IMR-90 (cell line): Measurements from ENCODE around the gene NDUFA6. TPM values are rescaled to one million over a fixed set of nuclear protein-coding genes. Genes with fewer than 3 reads are reported as not detected.
A peak's percentile ranks its signal among the peaks of the same experiment; 100 is the strongest.

Source experiments
- ATAC-seq: fragments of 200-7000 bp; cut with Tn5 transposase; 2 replicates; pipeline ENCODE4 v1.9.1; 2020; ENCODE audit warnings: low read depth, mild to moderate bottlenecking, moderate library complexity
- BruUV-seq: library from RNA; stranded (reverse); fragments of 400-500 nt; replicated peaks from 2 replicates; lab custom pipeline; 2021; lab: Mats Ljungman, UMichigan
- CTCF ChIA-PET: fragments of 300-600 bp; formaldehyde crosslinking; extraction: SDS; loops from one replicate; lab custom pipeline; 2021; ENCODE audit warnings: antibody characterized with exemption; lab: Yijun Ruan, JAX
- POLR2A ChIA-PET: fragments of 300-600 bp; sonication (Branson Sonifier 250); formaldehyde crosslinking; loops from one replicate; lab custom pipeline; 2022; ENCODE audit warnings: antibody characterized with exemption; ENCODE audit not compliant: unreplicated experiment; lab: Charles Lee
- DNase-seq: peaks from one replicate; pipeline ENCODE4 v3.0.0; 2013
- H2AFZ ChIP-seq: replicated peaks from 2 replicates; pipeline ENCODE3; 2013; ENCODE audit warnings: low read length, mild to moderate bottlenecking; ENCODE audit not compliant: poor library complexity
- H2AK5ac ChIP-seq: 2 replicates; pipeline ENCODE4 v1.6.1; 2013; ENCODE audit warnings: low read depth, low read length, inconsistent platforms
- H2AK9ac ChIP-seq: replicated peaks from 2 replicates; pipeline ENCODE3; 2013; ENCODE audit warnings: mild to moderate bottlenecking, low read depth, low read length, moderate library complexity; ENCODE audit not compliant: poor library complexity
- H2BK120ac ChIP-seq: 2 replicates; pipeline ENCODE4 v1.6.1; 2013; ENCODE audit warnings: low read depth, low read length, inconsistent platforms
- H2BK15ac ChIP-seq: 3 replicates; pipeline ENCODE4 v1.6.1; 2013; ENCODE audit warnings: low read depth, low read length, inconsistent platforms
- H2BK20ac ChIP-seq: 2 replicates; pipeline ENCODE4 v1.6.1; 2013; ENCODE audit warnings: low read depth, mild to moderate bottlenecking, inconsistent platforms, low read length, moderate library complexity
- H2BK5ac ChIP-seq: 2 replicates; pipeline ENCODE4 v1.6.1; 2013; ENCODE audit warnings: mild to moderate bottlenecking, low read depth, low read length, inconsistent platforms; ENCODE audit not compliant: poor library complexity, severe bottlenecking
- H3K14ac ChIP-seq: replicated peaks from 2 replicates; pipeline ENCODE4 v1.6.1; 2013; ENCODE audit warnings: low read depth, low read length, inconsistent platforms
- H3K18ac ChIP-seq: 2 replicates; pipeline ENCODE4 v1.6.1; 2013; ENCODE audit warnings: low read depth, low read length, control low read depth
- H3K23ac ChIP-seq: 2 replicates; pipeline ENCODE4 v1.6.1; 2013; ENCODE audit warnings: low read depth, low read length, inconsistent platforms
- H3K27ac ChIP-seq: 2 replicates; pipeline ENCODE4 v1.5.1; 2013; ENCODE audit warnings: mild to moderate bottlenecking, control low read depth, low read length; ENCODE audit not compliant: insufficient read depth
- H3K27me3 ChIP-seq: 2 replicates; pipeline ENCODE4 v1.6.1; 2013; ENCODE audit warnings: low read length; ENCODE audit not compliant: control insufficient read depth, insufficient read depth
- H3K36me3 ChIP-seq: 2 replicates; pipeline ENCODE4 v1.6.1; 2013; ENCODE audit warnings: low read length, mixed read lengths; ENCODE audit not compliant: control insufficient read depth, insufficient read depth
- H3K4ac ChIP-seq: 2 replicates; pipeline ENCODE4 v1.6.1; 2013; ENCODE audit warnings: low read depth, low read length, inconsistent platforms
- H3K4me1 ChIP-seq: 2 replicates; pipeline ENCODE4 v1.6.1; 2013; ENCODE audit warnings: low read length, mixed read lengths; ENCODE audit not compliant: control insufficient read depth, insufficient read depth
- H3K4me2 ChIP-seq: 2 replicates; pipeline ENCODE4 v1.6.1; 2013; ENCODE audit warnings: low read depth, mild to moderate bottlenecking, control low read depth, low read length, moderate library complexity
- H3K4me3 ChIP-seq: 2 replicates; pipeline ENCODE4 v1.5.1; 2013; ENCODE audit warnings: low read depth, mild to moderate bottlenecking, control low read depth, low read length, moderate library complexity; ENCODE audit not compliant: insufficient read depth
- H3K56ac ChIP-seq: 2 replicates; pipeline ENCODE4 v1.6.1; 2013; ENCODE audit warnings: low read length, inconsistent platforms; ENCODE audit not compliant: insufficient read depth; ENCODE audit errors: extremely low read depth
- H3K79me1 ChIP-seq, 2 experiments: 2 replicates each; pipeline ENCODE4 v1.6.1; 2013; ENCODE audit warnings: low read length in 2 of 2, inconsistent platforms in 1 of 2, low read depth in 1 of 2
- H3K9ac ChIP-seq: 2 replicates; pipeline ENCODE4 v1.6.1; 2013; ENCODE audit warnings: low read depth, low read length, control low read depth
- H3K9me1 ChIP-seq: 2 replicates; pipeline ENCODE4 v1.6.1; 2013; ENCODE audit warnings: low read length, inconsistent platforms; ENCODE audit not compliant: insufficient read depth
- H3K9me3 ChIP-seq: 2 replicates; pipeline ENCODE4 v1.6.1; 2013; ENCODE audit warnings: low read length; ENCODE audit not compliant: control insufficient read depth, insufficient read depth
- H4K20me1 ChIP-seq: 2 replicates; pipeline ENCODE4 v1.6.1; 2013; ENCODE audit warnings: low read length, inconsistent platforms; ENCODE audit not compliant: insufficient read depth
- H4K5ac ChIP-seq: 2 replicates; pipeline ENCODE4 v1.6.1; 2013; ENCODE audit warnings: mild to moderate bottlenecking, low read depth, low read length, control low read depth
- H4K8ac ChIP-seq, 2 experiments: 2 replicates each; pipeline ENCODE4 v1.6.1; 2013; ENCODE audit warnings: low read depth in 2 of 2, low read length in 2 of 2, control low read depth in 1 of 2, inconsistent platforms in 1 of 2
- H4K91ac ChIP-seq: 2 replicates; pipeline ENCODE4 v1.6.1; 2013; ENCODE audit warnings: low read depth, low read length, inconsistent platforms; ENCODE audit not compliant: insufficient read depth
- CEBPB ChIP-seq: IDR thresholded peaks from 2 replicates; pipeline ENCODE4 v1.6.1; 2012; ENCODE audit warnings: low read depth, low read length, improper control_type of control experiment
- CHD1 ChIP-seq: IDR thresholded peaks from 2 replicates; pipeline ENCODE4 v1.6.1; 2012; ENCODE audit warnings: low read depth, low read length, improper control_type of control experiment
- CTCF ChIP-seq: conservative IDR thresholded peaks from 2 replicates; pipeline ENCODE4 v1.5.1; 2012; ENCODE audit warnings: mild to moderate bottlenecking, low read depth, low read length, improper control_type of control experiment
- ELK1 ChIP-seq: fragments of 150-350 bp; IDR thresholded peaks from 2 replicates; pipeline ENCODE4 v1.6.1; 2016; ENCODE audit warnings: low read depth, mild to moderate bottlenecking, low read length, moderate library complexity, borderline replicate concordance
- MAZ ChIP-seq: IDR thresholded peaks from 2 replicates; pipeline ENCODE4 v1.6.1; 2012; ENCODE audit warnings: low read depth, mild to moderate bottlenecking, low read length, improper control_type of control experiment, moderate library complexity, borderline replicate concordance
- MXI1 ChIP-seq: IDR thresholded peaks from 2 replicates; pipeline ENCODE4 v1.6.1; 2012; ENCODE audit warnings: low read depth, mild to moderate bottlenecking, low read length, moderate library complexity, borderline replicate concordance
- POLR2A ChIP-seq: IDR thresholded peaks from 2 replicates; pipeline ENCODE4 v1.6.1; 2012; ENCODE audit warnings: mild to moderate bottlenecking, low read depth, low read length
- RAD21 ChIP-seq: IDR thresholded peaks from 2 replicates; pipeline ENCODE4 v1.6.1; 2012; ENCODE audit warnings: low read length, improper control_type of control experiment
- RCOR1 ChIP-seq: IDR thresholded peaks from 2 replicates; pipeline ENCODE4 v1.6.1; 2012; ENCODE audit warnings: mild to moderate bottlenecking, low read length, improper control_type of control experiment; ENCODE audit not compliant: insufficient replicate concordance
- SMC3 ChIP-seq: fragments of 150-350 bp; IDR thresholded peaks from 2 replicates; pipeline ENCODE4 v1.6.1; 2016; ENCODE audit warnings: low read depth, mild to moderate bottlenecking, antibody characterized with exemption, low read length, moderate library complexity
- USF2 ChIP-seq: fragments of 150-350 bp; IDR thresholded peaks from 2 replicates; pipeline ENCODE4 v1.6.1; 2017; ENCODE audit warnings: mild to moderate bottlenecking, antibody characterized with exemption, low read length, low read depth
- WGBS, 2 experiments: methylation state at CpG; one replicate each; pipeline versions ENCODE4 v1.1.5 to v1.1.7; 2013; ENCODE audit warnings: missing lambda C conversion rate in 2 of 2; ENCODE audit not compliant: insufficient read length in 1 of 2; ENCODE audit errors: extremely low coverage in 2 of 2; 5-methylcytosine and 5-hydroxymethylcytosine counted together
- dilution Hi-C: fragments of 300-500 bp; cut with HindIII; formaldehyde crosslinking; loops from one replicate; pipeline ENCODE4 v1.14.3; 2018; ENCODE audit warnings: low sequenced_read_pairs; ENCODE audit not compliant: unreplicated experiment
- in situ Hi-C: fragments of 300-500 bp; cut with MboI; formaldehyde crosslinking; loops from 3 replicates; pipeline ENCODE4 v1.14.3; 2019; ENCODE audit warnings: low sequenced_read_pairs, inconsistent platforms, mixed read lengths
- intact Hi-C: fragments of 100-400 bp; cut with micrococcal nuclease; formaldehyde crosslinking; loops from 2 replicates; pipeline ENCODE4 v1.10.0; 2022
- polyA plus RNA-seq, 3 experiments: library from polyadenylated mRNA; depleted of rRNA; stranded (reverse); fragments of >200 nt; gene quantifications; 2 replicates each; pipeline ENCODE4 v1.2.3, GENCODE V29; 2012; ENCODE audit warnings: low replicate concordance in 1 of 3
- total RNA-seq: library from RNA; depleted of rRNA; stranded (reverse); fragments of >200 nt; gene quantifications from 2 replicates; pipeline ENCODE4 v1.2.3, GENCODE V29; 2012

NDUFA6 gene
- total and polyA plus RNA-seq, 2 of the 4 experiments (the other 2 are of a cell fraction): 48.8 to 89.0 TPM

- ATAC-seq: no peak
- TF ChIP-seq SMC3 (peak; percentile 39), USF2 (no peak), RAD21 (peak; percentile 51), POLR2A (no peak), ELK1 (no peak), RCOR1 (no peak), MXI1 (no peak), CHD1 (no peak), CTCF (peak; percentile 31), CEBPB (no peak), MAZ (no peak)
- Histone ChIP-seq H3K4me1 (peaks cover 2% of the 10 kb centered on the region; the same call in 1 of the 2 replicates), H3K4me3 (no peak overlapping the region), H3K9ac (no peak overlapping the region), H2AFZ (no peak overlapping the region), H3K23ac (no peak overlapping the region), H3K79me1 (no peaks in the 10 kb centered on the region), H2BK20ac (no peak overlapping the region), H4K5ac (no peak overlapping the region), H3K9me1 (no peaks in the 10 kb centered on the region), H3K4me2 (no peak overlapping the region), H4K91ac (no peak overlapping the region), H2BK15ac (no peak overlapping the region), H4K20me1 (no peaks in the 10 kb centered on the region), H2BK120ac (no peak overlapping the region), H3K27me3 (no peaks in the 10 kb centered on the region; the same call in 1 of the 2 replicates), H3K18ac (no peak overlapping the region), H2AK5ac (no peak overlapping the region), H3K9me3 (peaks cover 13% of the 10 kb centered on the region), H2AK9ac (no peak overlapping the region), H2BK5ac (no peak overlapping the region), H3K56ac (no peak overlapping the region), H4K8ac (no peak overlapping the region), H3K27ac (no peak overlapping the region), H3K14ac (no peak overlapping the region), H3K4ac (no peak overlapping the region), H3K36me3 (no peaks in the 10 kb centered on the region)
- intact Hi-C loops: loop anchor here (1.0 kb wide), 1 partner anchor 148 kb away; no protein-coding TSS in a partner anchor
- in situ Hi-C loops: no loop called here
- DNase-seq: peak; percentile 6
- dilution Hi-C loops: no loop called here
- 92% methylated on average over 6 of the region's 7 CpGs; no CpG with 5 or more reads in 1 of the 2 experiments for WGBS, 2 experiments
- no TSS peak for BruUV-seq
- POLR2A ChIA-PET: no interaction called here
- CTCF ChIA-PET: no interaction called here
Measured at GRCh38 chr22:42114721-42115120, 24.1 kb upstream of the NDUFA6 start.
